ENCODE data around the gene CSNK2A2.
A peak's percentile ranks its signal among the peaks of the same experiment; 100 is the strongest.

The CSNK2A2 gene

DNA sequence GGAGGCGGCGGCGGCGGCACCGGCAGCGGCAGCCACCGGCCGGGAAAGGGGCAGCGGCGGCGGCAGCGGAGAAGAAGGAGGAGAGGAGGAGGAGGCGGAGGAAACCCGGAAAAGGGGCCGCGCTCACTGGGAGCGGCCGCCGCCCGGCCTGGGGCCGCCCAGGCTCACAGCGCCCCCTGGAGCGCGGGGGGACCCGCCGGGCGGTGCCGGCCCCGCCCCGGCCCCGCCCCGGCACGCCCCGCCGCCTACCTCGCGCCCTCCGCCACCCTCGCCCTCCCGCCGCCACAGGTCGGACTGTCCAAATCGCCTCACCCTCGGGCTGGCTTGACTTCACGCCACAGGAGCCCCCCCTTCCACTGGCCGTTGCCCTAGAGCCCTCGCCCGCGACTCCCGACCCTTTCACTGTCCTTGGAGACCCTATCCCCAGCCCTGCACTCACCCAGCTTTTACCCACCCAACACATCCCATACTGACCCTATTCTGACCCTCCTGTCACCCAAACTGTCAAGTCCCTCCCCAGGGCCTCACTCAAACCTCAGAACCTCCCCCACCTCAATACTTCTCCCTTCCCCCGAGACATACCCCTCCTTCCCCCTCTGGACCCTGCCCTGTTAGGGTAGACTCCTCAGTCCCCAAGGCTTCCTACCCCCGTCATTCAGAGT lies at the start of gene CSNK2A2:
Gene CSNK2A2 (minus strand): TSS at position 85 of the 662 bp plus-strand sequence. CDS start 370 bp downstream, outside the sequence.
- peak; percentile 50 for DNase-seq (ENCODE audit: low spot score)

DNA sequence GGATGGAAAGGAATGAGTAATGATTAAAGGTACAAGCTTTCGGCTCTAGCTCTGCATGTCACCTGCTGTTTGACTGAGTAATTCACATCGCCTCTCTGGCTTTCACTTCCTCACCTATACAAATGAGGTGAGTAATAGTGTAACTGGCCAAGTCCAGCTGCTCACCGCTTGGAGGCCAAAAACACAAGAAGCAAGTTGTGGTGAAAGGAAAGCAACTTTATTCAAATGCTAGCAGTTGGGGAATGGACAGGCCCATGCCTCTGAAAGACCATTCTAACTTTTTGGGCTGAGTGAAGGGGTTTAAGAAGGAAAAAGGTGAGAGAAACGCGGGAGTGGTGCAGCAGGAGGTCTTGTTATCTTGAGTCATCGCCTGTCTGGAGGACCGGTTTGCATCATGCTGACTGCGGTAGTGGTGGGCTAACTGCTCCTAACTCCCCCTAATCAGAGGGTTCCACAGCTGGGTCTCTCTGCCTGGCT lies 45.7 kb upstream of the CSNK2A2 start:
- no peak for DNase-seq (ENCODE audit: low spot score)

GRCh38 chr16:58236831-58237230 lies 38.9 kb upstream of the CSNK2A2 start:
- DNase-seq (ENCODE audit: low spot score) = no peak

DNA sequence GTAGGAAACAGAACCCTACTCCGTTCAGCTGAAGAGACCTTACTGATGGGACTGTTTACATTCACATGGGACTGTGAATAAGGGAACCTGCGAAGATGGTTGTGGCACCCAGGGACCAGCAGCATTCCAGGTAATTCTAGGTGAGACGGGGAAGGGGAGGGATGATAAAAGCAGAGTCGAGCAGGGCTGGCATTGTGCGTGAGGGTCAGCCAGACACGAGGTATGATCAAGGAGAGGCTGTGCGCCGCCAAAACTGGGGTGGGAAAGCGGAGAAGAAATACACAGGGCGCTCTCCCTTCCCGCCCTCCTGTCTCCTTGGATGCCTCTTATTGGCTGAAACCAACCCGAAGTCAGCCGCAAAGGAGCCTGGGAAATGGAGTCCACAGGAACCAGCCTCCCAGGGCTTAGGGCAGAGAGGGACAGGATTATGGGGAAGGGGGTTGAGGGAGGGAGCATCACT lies 38.4 kb upstream of the CSNK2A2 start:
- peak; percentile 92 for DNase-seq (ENCODE audit: low spot score)

GRCh38 chr16:58235663-58236062 lies 37.8 kb upstream of the CSNK2A2 start:
- DNase-seq (ENCODE audit: low spot score) = no peak

GRCh38 chr16:58234831-58235595 lies 37.1 kb upstream of the CSNK2A2 start:
- no peak for DNase-seq (ENCODE audit: low spot score)

DNA sequence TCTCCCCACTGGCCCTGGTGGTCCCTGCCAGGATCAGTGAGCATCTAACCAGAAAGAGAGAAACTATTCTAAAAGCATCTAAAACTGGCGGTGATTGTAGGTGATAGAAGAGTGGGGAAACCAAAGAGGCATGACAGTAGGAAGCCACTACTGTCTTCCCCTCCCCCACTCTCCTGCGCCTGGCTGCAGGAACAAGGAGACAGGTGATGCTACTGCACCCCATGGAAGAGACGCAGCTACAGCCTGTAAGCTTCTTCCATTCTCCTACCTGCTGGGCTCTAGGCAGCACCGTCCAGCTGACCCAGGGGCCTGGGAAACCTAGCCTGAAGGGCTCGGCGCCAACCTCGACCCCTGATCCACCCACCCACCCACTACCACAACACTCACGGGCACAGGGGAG lies 32.4 kb upstream of the CSNK2A2 start:
- DNase-seq (ENCODE audit: low spot score) = no peak

DNA sequence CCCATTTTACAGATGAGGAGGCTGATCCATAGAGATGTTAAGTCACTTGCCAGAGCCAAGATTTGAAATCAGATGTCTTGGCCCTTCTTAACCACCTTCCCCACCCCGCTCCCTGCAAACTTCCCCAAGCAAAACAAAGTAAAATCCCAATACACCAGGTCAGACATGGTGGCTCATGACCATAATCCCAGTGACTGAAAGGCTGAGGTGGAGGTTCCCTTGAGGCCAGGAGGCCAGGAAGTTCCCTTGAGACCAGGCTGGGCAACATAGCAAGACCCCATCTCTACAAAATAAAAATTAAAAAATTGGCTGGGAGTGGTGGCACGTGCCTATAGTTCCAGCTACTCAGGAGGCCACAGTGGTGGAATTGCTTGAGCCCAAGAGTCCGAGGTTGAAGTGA lies 28.9 kb upstream of the CSNK2A2 start:
- no peak for DNase-seq (ENCODE audit: low spot score)

GRCh38 chr16:58225965-58226602 lies 28.2 kb upstream of the CSNK2A2 start:
- no peak for DNase-seq (ENCODE audit: low spot score)

GRCh38 chr16:58222532-58223316 lies 24.8 kb upstream of the CSNK2A2 start:
- DNase-seq (ENCODE audit: low spot score) = no peak

DNA sequence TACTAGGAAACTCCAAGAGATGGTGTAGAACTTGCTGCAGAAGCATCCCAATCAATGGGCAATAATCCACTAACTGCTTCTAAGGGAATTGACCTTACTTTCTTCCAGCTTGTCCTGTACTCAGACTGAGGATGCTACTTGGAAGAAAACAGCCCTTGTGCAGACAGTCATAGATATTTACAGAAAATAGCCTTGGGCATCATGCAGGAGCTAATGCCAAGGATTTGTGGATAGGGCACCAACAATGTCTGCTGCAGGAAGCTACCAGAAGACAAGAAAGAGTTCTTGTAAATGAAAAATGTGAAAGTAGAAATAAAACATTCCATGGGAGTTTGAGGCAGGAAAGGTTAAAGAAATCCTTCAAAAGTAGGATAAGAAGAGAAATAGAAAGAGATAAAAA lies 21.5 kb upstream of the CSNK2A2 start:
- no peak for DNase-seq (ENCODE audit: low spot score)

- DNase-seq (ENCODE audit: low spot score) = no peak
Measured at GRCh38 chr16:58218786-58219185, 20.9 kb upstream of the CSNK2A2 start.

GRCh38 chr16:58217311-58217925 lies 19.5 kb upstream of the CSNK2A2 start:
- DNase-seq (ENCODE audit: low spot score) = no peak

DNA sequence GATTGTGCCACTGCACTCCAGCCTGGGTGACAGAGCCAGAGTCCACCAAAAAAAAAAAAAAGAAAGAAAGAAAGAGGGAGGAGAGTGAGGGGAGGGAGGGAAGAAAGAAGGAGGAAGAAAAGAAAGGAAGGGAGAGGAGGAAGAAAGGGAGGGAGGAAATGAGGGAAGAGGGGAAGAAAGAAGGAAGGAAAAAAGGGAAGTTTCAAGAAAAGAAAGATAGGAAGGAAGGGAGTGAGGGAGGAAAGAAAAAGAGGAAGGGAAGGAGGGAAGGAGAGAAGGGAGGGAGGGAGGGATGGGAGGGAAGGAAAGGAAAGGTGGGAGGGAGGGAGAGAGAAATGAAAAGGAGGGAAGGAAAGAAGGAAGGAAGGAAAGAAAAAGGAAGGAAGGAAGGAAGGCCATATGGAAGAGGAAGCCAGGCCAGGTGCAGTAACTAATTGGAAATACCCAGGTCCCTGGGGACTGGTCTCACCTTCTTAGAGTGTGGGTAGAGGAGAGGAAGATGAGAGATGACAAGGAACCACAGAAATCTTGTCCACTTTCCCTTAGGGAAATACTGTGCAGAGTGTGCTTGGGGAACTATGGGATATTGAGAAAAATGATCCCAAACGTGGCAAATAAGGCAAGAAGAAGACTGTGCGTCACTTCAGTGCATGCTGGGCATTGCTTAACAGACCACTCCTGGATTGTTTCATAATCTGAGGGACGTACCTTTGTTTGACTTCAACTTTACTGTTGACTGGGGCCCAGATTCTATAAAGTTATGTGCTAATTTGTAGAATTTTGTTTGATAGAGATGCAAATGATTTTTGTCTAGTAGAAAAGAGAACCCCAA lies 15.1 kb upstream of the CSNK2A2 start:
- DNase-seq (ENCODE audit: low spot score) = no peak

DNA sequence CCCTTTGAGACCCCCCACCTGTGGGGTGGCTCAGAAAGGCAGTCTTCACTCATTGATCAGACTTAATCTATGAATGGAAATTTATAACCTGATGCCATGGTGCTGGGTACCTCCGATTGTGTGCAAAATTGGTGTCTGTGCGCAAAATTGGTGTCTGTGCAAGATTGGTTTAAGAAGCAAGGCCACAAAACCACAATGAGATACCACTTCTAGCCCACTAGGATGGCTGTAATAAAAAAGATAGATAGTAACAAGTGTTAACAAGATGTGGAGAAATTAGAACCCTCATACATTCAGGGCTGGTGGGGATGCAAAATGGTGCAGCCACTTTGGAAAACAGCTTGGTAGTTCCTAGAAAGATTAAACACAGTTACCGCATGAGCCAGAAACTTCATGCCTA lies 13.9 kb upstream of the CSNK2A2 start:
- DNase-seq (ENCODE audit: low spot score) = no peak

DNA sequence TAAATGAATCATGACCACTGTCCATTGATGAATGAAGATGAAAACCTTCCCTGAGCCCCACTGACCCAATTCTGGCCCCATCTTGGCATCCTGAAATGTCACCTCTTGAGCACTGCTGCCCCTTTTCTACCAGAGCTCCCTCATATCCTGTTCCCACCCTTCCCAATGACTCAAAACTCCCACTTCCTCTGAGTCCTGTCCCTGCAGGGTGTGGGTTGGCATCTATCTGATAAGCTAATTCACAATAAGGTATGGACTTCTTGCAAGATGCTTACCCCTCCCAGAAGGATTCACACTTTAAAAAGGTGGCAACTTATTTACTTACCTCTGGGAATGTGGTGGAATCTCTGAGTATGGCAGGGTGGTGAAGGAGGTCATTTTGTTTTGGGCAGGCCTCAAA lies 13.3 kb upstream of the CSNK2A2 start:
- DNase-seq (ENCODE audit: low spot score) = no peak

DNA sequence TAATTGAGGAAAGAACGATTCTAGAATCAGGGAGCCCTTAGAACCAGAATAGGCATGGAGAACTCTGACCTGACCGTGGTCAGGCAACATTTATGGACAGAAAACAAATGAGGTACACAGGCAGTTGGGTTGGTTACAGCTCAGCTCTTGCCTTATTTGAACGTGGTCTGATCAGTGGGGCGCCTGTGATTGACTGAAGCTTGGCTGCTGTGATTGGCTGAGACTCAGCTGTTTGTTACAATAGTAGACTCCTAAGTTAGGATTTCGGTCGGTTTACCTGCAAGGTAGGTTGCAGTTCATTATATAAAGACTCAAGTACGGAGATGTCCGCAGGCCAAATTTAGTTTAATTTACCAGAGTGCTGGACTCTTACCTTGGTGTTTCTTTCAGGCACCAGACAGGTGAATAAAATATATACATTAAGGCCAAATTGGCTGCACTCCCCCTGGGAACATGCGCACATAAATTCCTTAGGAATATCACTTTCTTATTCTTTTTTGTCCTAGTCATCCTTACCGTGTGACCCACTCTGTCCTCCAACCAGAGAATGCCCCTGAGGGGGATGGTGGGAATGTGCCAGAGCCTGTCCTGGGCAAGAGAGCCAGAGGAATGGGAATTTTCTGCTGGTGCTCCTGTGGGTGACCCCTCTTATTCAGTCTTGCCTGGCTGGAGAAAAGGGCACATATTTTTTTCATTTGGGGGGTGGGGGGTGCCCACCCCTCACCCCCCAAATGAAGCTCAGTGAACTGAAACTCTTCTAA lies 7.5 kb upstream of the CSNK2A2 start:
- DNase-seq (ENCODE audit: low spot score) = no peak

DNA sequence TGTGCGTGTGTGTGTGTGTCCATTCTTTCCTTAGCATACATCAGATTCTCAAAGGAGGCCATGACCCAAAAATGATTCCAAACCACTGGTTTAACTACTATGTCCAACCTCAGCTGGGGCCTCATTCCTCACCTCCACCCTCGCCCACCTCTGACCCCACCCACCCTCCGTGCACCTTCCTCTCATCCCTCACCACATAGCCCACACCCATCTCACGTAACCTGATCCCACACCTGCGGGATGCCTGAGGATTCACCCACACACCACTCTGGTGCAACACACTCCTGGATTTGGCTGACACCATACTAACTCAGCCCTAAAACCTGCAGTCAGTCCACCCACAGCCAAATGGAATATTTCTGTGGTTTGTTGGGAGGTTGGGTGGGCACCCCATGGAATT lies 3.3 kb upstream of the CSNK2A2 start:
- DNase-seq (ENCODE audit: low spot score) = no peak

DNA sequence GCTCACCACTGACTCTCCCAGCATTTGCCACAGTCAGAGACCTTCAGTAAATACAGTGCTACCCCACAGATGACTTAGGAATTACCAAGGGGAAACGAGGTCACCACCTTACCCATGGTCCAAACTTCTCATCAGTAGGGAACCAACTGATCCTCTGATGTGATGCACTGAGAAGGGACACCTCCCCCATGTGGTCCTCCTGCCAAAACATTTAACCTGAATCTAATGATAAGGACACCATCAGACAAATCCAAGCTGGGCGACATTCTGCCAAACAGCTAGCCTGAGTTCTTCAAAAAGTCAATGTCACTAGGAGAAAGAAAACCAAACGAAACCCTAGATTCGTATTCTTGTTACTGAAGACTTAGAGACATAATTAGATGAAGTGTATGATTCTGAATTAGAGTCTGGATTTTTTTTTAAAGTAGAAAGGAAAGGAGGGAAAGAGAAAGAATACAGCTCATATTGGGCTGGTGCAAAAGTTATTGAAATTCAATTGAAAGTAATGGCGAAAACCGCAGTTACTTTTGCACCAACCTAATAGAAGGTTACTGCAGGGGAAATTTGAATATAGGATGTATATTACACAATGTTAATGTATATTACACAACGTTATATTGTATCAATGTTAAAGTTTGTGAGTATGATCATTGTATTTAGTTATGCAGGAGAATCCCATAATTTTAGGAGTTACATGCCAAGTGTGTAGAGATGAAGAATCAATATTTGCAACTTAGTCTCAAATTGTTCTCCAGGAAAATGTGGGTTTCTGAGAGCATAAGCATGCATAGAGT lies 2.3 kb upstream of the CSNK2A2 start:
- DNase-seq (ENCODE audit: low spot score) = no peak

Measured in cerebellar cortex (tissue), 1 donor.